Lower leg skin (tissue), 4 donors: ENCODE data around the gene TMEM169. TPM values are rescaled to one million over a fixed set of nuclear protein-coding genes. Genes with fewer than 3 reads are reported as not detected.
"Not testable (repeated sequence)": the region's sequence is repeated elsewhere in the genome, so short reads cannot be mapped to it uniquely, and the experiment has no call there.

Source experiments
- DNase-seq, 2 donors: peaks; one replicate each; pipeline ENCODE4 v3.0.0-alpha.2; 2019; ENCODE audit warnings: low spot score in 2 of 2
- H3K4me3 ChIP-seq: fragments of 200-600 bp; sonication (generic); 2 replicates; pipeline ENCODE4 v1.5.1; 2017; ENCODE audit warnings: mild to moderate bottlenecking, low read depth; ENCODE audit not compliant: poor library complexity, severe bottlenecking
- POLR2A ChIP-seq, 2 donors: fragments of 450-650 bp; IDR thresholded peaks; one replicate each; pipeline ENCODE4 v1.6.1; 2016 to 2017; ENCODE audit warnings: antibody characterized with exemption in 2 of 2, mild to moderate bottlenecking in 1 of 2, moderate library complexity in 1 of 2
- WGBS, 2 donors: methylation state at CpG; one replicate each; pipeline ENCODE4 v1.1.5; 2018; 5-methylcytosine and 5-hydroxymethylcytosine counted together
- intact Hi-C: fragments of 100-400 bp; cut with DNase I; formaldehyde crosslinking; loops from one replicate; pipeline ENCODE4 v1.15.0; 2023; ENCODE audit warnings: low total_unique reads
- total RNA-seq, 4 donors: library from RNA; depleted of rRNA; stranded (reverse); fragments of >200 nt; gene quantifications; one replicate each; pipeline ENCODE4 v1.1.0, GENCODE V29; 2016
- TF ChIP-seq, protein P1 (sequence below), 3 donors: fragments of 450-650 bp; IDR thresholded peaks; one replicate each; pipeline ENCODE4 v1.5.1; 2016; ENCODE audit warnings: antibody characterized with exemption in 3 of 3, mild to moderate bottlenecking in 3 of 3, moderate library complexity in 2 of 3

Gene TMEM169
- total RNA-seq, 4 donors from 2014 or later: 0.04 to 0.88 (median 0.36) TPM

DNA sequence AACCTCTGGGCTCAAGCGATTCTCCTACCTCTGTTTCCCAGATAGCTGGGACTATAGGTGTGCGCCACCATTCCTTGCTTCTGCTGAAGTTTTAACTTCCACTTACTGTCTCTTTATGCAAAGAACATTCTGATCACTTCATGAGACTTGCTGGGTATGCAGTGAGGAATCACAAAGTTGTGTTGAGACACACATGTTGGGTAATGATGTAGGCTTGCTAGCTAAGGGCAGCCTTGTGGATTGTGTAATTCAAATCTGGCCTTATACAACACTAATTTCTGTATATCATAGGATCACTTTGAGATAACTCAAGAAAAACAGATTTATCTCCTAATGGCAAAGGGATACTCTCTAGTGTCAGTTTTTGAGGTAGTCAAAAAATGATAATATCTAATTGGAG, 51.7 kb downstream of the TMEM169 start:
- TF ChIP-seq, protein P1, sequence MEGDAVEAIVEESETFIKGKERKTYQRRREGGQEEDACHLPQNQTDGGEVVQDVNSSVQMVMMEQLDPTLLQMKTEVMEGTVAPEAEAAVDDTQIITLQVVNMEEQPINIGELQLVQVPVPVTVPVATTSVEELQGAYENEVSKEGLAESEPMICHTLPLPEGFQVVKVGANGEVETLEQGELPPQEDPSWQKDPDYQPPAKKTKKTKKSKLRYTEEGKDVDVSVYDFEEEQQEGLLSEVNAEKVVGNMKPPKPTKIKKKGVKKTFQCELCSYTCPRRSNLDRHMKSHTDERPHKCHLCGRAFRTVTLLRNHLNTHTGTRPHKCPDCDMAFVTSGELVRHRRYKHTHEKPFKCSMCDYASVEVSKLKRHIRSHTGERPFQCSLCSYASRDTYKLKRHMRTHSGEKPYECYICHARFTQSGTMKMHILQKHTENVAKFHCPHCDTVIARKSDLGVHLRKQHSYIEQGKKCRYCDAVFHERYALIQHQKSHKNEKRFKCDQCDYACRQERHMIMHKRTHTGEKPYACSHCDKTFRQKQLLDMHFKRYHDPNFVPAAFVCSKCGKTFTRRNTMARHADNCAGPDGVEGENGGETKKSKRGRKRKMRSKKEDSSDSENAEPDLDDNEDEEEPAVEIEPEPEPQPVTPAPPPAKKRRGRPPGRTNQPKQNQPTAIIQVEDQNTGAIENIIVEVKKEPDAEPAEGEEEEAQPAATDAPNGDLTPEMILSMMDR (IDR thresholded peaks at IDR 0.05): no peak
- TF ChIP-seq POLR2A (IDR thresholded peaks at IDR 0.05): no peak
- no peak for DNase-seq
- 96% methylated on average over 2 of the region's 2 CpGs for WGBS, 2 donors
- intact Hi-C loops: no loop called here
- no peak overlapping the region for H3K4me3 ChIP-seq

DNA sequence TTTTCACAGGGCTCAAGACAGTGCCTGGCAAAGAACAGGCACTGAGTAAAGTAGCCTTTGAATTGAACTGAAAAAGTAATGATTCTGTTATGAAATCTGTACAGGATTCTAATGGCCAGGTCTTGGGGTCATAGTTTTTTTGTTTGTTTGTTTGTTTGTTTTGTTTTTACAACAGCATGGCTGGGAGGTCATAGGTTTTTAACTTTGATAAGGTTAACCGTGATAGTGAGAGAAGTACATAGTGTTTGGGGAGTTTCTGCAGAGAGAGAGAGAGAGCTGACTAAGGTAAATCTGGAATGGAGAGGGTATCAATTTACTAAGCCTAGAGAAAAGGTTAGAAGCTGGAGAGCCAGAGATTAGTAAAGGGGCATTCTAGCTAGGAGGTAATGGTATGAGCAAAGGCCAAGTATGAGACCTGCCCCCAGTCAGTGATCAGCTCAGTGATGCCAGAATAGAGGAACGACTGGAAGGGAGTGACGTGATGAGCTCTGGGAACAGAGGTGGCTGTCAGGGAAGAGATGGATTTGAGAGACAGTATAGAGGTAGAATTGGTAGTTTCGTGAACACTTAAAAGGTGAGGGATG, 53.3 kb downstream of the TMEM169 start:
- WGBS, 2 donors: 94 to 99% methylated on average over 4 of the region's 4 CpGs
- no peak for DNase-seq
- TF ChIP-seq POLR2A (IDR thresholded peaks at IDR 0.05): no peak
- TF ChIP-seq, protein P1 (IDR thresholded peaks at IDR 0.05): no peak
- intact Hi-C loops: no loop called here
- H3K4me3 ChIP-seq: no peak overlapping the region

DNA sequence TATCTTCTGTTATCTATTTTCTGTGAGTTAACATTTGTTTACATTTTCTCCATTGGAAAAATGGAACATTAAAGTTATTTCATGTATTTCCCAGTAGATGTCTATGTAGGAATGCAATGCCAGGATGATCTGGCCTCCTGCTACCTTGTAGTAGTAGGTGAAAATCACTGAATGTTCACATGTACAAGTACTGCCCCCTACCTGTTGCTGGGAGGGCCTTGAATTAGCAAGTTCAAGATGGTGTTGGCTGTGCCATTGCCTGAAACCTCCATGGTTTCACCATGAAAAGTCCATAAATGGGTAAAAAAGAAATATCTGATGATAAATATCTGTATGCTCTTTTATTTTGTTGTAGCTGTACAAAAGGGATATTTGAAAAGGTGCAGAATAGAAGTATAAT, 58.2 kb downstream of the TMEM169 start:
- intact Hi-C loops: no loop called here
- H3K4me3 ChIP-seq: no peak overlapping the region
- TF ChIP-seq, protein P1 (IDR thresholded peaks at IDR 0.05): no peak
- TF ChIP-seq POLR2A (IDR thresholded peaks at IDR 0.05): no peak
- DNase-seq: no peak

DNA sequence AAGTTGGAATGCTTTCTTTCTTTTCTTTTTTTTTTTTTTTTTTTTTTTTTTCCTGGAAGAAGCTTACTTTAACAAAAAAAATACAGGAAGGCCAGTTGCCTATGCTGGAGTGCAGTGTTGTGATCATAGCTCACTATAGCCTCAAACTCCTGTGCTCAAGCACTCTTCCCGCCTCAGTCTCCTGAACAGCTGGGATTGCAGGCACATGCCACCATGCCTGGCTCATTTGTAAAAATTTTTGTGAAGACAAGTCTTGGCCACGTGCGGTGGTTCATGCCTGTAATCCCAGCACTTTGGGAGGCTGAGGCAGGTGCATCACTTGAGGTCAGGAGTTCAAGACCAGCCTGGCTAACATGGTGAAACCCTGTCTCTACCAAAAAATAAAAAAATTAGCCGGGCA, 59.8 kb downstream of the TMEM169 start:
- intact Hi-C loops, H3K4me3 ChIP-seq, DNase-seq: not testable (repeated sequence)
- WGBS, 2 donors: 88 to 97% methylated on average over 4 of the region's 4 CpGs

DNA sequence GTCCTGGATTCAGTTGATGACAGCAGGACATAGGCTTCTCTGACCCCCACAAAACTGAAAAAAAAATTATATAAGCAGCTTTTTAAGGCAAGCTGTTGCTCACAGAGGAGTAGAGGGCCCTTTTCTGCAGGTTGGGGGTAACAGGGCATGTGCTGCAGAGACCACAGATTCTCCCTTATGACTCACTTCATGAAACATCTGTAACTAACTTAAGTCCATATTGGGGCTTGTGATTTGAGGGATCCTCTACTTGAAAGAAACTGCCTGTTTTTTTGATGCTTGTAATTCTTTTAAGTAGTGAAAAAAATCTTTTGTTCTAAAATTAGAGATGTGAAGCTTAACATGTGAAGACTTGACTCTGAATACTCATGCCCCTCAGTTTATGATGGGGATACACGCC, 60.8 kb downstream of the TMEM169 start:
- TF ChIP-seq, protein P1 (IDR thresholded peaks at IDR 0.05): no peak
- no peak for TF ChIP-seq POLR2A (IDR thresholded peaks at IDR 0.05)
- intact Hi-C loops: no loop called here
- H3K4me3 ChIP-seq: no peak overlapping the region
- DNase-seq: no peak
- 86 to 94% methylated on average over 1 of the region's 1 CpG for WGBS, 2 donors

DNA sequence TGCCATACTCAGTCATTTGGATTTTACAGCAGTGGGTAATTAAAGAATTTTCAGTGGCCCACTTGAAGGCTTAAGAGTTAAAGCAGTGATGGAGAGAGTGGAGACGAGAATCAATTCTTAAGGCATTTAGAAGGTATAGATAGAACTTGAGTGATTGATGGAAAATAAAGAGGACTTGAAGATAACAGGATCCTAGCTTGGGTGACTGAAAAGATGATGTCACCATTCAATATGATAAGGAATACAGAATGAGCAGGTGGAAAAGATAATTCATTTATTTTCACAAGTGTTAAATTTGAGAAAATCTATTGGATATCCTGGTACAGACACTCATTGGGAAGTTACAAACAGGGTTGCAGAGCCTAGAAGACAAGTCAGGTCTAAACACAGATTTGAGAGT, 62.7 kb downstream of the TMEM169 start:
- H3K4me3 ChIP-seq: no peak overlapping the region
- 76 to 89% methylated on average over 1 of the region's 1 CpG for WGBS, 2 donors
- no peak for DNase-seq
- TF ChIP-seq, protein P1 (IDR thresholded peaks at IDR 0.05): no peak
- TF ChIP-seq POLR2A (IDR thresholded peaks at IDR 0.05): no peak
- intact Hi-C loops: no loop called here
